ENCODE measurements around the gene CTNNA3. TPM values are rescaled to one million over a fixed set of nuclear protein-coding genes. Genes with fewer than 3 reads are reported as not detected.

CTNNA3 gene
- total RNA-seq, 4 donors from 2014 or later: 0.68 to 75.2 (median 1.4) TPM

DNA sequence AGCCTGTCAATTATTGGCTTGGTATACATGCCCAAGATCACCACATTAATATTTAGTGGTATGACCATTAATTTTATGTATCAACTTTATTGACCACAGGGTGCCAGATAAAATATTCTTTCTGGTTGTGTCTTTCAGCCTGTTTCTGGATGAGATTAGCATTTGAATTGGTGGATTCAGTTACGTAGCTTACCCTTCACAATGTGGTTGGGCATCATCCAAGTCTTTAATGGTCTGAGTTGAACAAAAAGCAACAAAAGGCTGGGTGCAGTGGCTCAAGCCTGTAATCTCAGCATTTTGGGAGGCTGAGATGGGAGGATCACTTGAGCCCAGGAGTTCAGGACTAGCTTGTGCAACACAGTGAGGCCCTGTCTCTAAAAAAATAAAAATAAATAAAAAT is 1472.3 kb downstream of the CTNNA3 start:
- Histone ChIP-seq H3K4me3 (no peak overlapping the region), H3K27me3 (no peaks in the 10 kb centered on the region), H3K36me3 (no peaks in the 10 kb centered on the region), H3K27ac (no peak overlapping the region), H3K9me3 (peaks cover 0 to under 1% of the 10 kb centered on the region in 2 donors), H3K4me1 (no peaks in the 10 kb centered on the region)
- WGBS, 2 donors (ENCODE audit: low coverage in 1 of 2): 72% methylated on average over 1 of the region's 1 CpG; no CpG with 5 or more reads in 1 of the 2 donors
- intact Hi-C loops (cut with DNase I; ENCODE audit: low total_unique reads): no loop called here
- TF ChIP-seq, protein P1, sequence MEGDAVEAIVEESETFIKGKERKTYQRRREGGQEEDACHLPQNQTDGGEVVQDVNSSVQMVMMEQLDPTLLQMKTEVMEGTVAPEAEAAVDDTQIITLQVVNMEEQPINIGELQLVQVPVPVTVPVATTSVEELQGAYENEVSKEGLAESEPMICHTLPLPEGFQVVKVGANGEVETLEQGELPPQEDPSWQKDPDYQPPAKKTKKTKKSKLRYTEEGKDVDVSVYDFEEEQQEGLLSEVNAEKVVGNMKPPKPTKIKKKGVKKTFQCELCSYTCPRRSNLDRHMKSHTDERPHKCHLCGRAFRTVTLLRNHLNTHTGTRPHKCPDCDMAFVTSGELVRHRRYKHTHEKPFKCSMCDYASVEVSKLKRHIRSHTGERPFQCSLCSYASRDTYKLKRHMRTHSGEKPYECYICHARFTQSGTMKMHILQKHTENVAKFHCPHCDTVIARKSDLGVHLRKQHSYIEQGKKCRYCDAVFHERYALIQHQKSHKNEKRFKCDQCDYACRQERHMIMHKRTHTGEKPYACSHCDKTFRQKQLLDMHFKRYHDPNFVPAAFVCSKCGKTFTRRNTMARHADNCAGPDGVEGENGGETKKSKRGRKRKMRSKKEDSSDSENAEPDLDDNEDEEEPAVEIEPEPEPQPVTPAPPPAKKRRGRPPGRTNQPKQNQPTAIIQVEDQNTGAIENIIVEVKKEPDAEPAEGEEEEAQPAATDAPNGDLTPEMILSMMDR (IDR thresholded peaks at IDR 0.05): no peak
- no peak for TF ChIP-seq POLR2A (IDR thresholded peaks at IDR 0.05)
- no peak for TF ChIP-seq EP300 (IDR thresholded peaks at IDR 0.05; ENCODE audit: low read depth)
- TF ChIP-seq POLR2AphosphoS5 (IDR thresholded peaks at IDR 0.05): no peak
- no peak for DNase-seq
- in situ Hi-C loops (cut with MboI; ENCODE audit: low pct_ligation_motif_present in 1 of 4, low pct_unique_long_range_greater_than_20kb in 1 of 4, low sequenced_read_pairs in 3 of 4): no loop called here

DNA sequence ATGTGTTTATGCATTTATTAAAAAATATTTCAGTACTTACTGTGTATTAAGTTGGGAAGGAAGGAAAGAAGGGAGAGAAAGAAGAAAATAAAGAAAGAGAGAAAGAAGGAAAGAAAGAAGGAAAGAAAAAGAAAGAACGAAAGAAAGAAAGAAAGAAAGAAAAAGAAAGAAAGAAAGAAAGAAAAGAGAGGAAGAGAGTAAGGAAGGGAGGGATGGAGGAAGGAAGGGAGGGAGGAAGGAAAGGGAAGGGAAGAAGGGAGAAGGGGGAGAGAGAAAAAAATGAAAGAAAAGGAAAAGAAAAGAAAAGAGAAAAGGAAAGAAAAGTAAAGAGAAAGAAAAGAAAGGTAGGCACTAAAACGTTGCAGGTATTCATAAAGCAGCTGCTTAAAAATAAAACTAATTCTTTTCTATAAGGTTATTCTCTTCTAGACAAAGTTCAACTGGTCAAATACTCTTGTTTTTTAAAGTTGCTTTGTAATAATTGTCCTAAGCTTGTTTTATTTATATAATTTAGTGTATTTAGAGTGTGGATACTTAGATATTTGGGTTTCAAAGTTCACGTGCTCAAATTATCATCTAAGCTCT is 1473.4 kb downstream of the CTNNA3 start:
- in situ Hi-C loops (cut with MboI; ENCODE audit: low pct_ligation_motif_present in 1 of 4, low pct_unique_long_range_greater_than_20kb in 1 of 4, low sequenced_read_pairs in 3 of 4): no loop called here
- Histone ChIP-seq H3K9me3 (no peaks in the 10 kb centered on the region), H3K27ac (no peak overlapping the region), H3K36me3 (no peaks in the 10 kb centered on the region), H3K27me3 (no peaks in the 10 kb centered on the region), H3K4me3 (no peak overlapping the region), H3K4me1 (no peaks in the 10 kb centered on the region)
- DNase-seq: no peak
- TF ChIP-seq EP300 (IDR thresholded peaks at IDR 0.05; ENCODE audit: low read depth) (no peak), POLR2A (IDR thresholded peaks at IDR 0.05) (no peak), POLR2AphosphoS5 (IDR thresholded peaks at IDR 0.05) (no peak)
- intact Hi-C loops (cut with DNase I; ENCODE audit: low total_unique reads): no loop called here
- WGBS, 2 donors (ENCODE audit: low coverage in 1 of 2): 69 to 71% methylated on average over 3 of the region's 3 CpGs

DNA sequence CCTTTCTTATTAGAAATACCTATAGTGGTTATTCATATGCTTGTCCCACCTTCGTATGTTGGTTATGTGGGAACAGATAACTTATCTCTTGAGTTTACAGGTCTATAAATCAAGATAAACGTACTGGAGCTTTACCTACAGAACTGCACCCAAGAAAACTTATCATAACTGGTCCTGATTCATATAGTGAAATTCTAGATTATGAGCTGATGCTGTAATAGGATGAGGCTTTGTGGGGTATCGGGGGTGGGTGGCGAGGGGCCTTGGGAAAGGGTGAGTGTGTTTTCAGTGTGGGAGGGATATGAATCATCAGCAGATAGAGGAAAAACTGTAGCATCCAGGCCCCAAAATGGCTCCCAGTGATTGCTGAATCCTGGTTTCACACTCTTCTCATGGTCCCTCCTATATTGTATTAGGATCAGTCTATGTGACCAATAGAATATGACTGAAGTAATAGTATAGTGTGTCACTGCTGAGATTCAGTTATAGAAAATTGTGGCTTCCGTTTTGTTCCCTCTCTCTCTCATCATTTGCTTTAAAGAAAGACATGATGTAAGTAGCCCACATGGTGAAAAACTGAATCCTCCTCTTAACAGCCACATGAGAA is 1476.9 kb downstream of the CTNNA3 start:
- Histone ChIP-seq H3K4me1 (no peaks in the 10 kb centered on the region), H3K4me3 (no peak overlapping the region), H3K36me3 (no peaks in the 10 kb centered on the region), H3K27ac (no peak overlapping the region), H3K9me3 (no peaks in the 10 kb centered on the region), H3K27me3 (no peaks in the 10 kb centered on the region)
- 52 to 62% methylated on average over 3 to 5 of the region's 5 CpGs for WGBS, 2 donors (ENCODE audit: low coverage in 1 of 2)
- DNase-seq: no peak
- intact Hi-C loops (cut with DNase I; ENCODE audit: low total_unique reads) (no loop called here), in situ Hi-C loops (cut with MboI; ENCODE audit: low pct_ligation_motif_present in 1 of 4, low pct_unique_long_range_greater_than_20kb in 1 of 4, low sequenced_read_pairs in 3 of 4) (no loop called here)
- TF ChIP-seq, protein P1 (IDR thresholded peaks at IDR 0.05): no peak
- TF ChIP-seq EP300 (IDR thresholded peaks at IDR 0.05; ENCODE audit: low read depth) (no peak), POLR2AphosphoS5 (IDR thresholded peaks at IDR 0.05) (no peak), POLR2A (IDR thresholded peaks at IDR 0.05) (no peak)

DNA sequence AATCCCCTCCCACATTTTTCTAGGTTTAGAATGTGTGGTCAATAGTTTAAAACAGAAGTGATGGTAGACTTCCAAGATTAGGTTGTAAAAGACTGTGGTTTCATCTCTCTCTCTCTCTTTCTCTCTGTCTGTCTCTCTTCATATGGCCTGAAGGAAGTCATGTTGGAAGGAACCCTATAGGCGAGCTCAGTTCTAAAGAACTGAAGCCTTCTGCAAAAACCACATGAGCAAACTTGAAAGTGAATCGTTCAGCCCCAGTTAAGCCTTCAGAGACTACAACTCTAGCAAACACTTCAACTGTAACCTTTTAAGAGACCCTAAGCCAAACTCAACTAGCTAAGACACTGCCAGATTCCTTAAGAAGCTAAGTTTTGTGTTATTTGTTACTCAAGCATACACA is 1477.7 kb downstream of the CTNNA3 start:
- H3K36me3 ChIP-seq: no peaks in the 10 kb centered on the region
- no peaks in the 10 kb centered on the region for H3K4me1 ChIP-seq
- no peaks in the 10 kb centered on the region for H3K27me3 ChIP-seq
- no peak overlapping the region for H3K27ac ChIP-seq
- H3K4me3 ChIP-seq: no peak overlapping the region
- DNase-seq: no peak
- in situ Hi-C loops (cut with MboI; ENCODE audit: low pct_ligation_motif_present in 1 of 4, low pct_unique_long_range_greater_than_20kb in 1 of 4, low sequenced_read_pairs in 3 of 4): no loop called here
- intact Hi-C loops (cut with DNase I; ENCODE audit: low total_unique reads): no loop called here
- H3K9me3 ChIP-seq: no peaks in the 10 kb centered on the region
- TF ChIP-seq, protein P1 (IDR thresholded peaks at IDR 0.05): no peak
- TF ChIP-seq EP300 (IDR thresholded peaks at IDR 0.05; ENCODE audit: low read depth) (no peak), POLR2AphosphoS5 (IDR thresholded peaks at IDR 0.05) (no peak), POLR2A (IDR thresholded peaks at IDR 0.05) (no peak)
- WGBS, 2 donors (ENCODE audit: low coverage in 1 of 2): 75 to 79% methylated on average over 2 of the region's 2 CpGs
